ENCODE measurements around the gene PTPRN2. TPM values are rescaled to one million over a fixed set of nuclear protein-coding genes. Genes with fewer than 3 reads are reported as not detected.

PTPRN2 gene
- total and polyA plus RNA-seq, 2 of the 8 experiments (the other 6 are each of a cell fraction or from before 2014, with no cell fraction given): 2.6 to 4.5 TPM

DNA sequence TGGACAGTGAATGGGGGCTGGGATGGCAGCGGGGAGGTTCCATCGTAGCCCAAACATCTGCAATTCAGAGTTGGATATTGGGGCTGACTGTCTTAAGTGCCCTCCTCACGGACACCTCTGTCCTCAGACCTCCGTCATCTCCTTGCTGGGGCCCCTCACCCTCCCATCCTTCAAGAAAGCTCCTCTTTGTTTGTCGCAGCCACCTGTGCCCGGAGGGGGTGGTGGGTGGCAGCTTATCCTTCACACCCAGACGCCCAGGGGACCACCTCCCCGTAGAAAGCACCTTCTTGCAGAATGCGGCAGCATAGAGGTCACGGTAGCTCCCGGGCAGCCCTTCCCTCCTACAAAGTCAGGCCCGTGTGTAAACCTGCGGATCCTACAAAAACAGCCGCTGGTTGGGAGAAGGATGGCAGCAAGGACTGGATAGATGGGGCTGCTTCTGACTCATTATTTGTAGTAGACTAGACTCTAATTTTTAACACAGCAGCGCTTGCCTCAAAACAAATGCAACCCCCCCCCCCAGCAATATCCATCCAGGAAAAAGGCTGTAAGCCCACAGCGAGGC is 1.3 kb upstream of the PTPRN2 start:
- no peaks in the 10 kb centered on the region for H3K79me2 ChIP-seq (ENCODE audit: control insufficient read depth in 1 of 2, insufficient read depth in 2 of 2, low read length in 2 of 2)
- peaks cover 34 to 69% (median 63%) of the 10 kb centered on the region in 4 experiments for H3K27me3 ChIP-seq (replicated peaks in 1 of 4; ENCODE audit: control insufficient read depth in 3 of 4, extremely low read depth in 1 of 4, insufficient read depth in 3 of 4, low read length in 3 of 4)
- no peak overlapping the region for H4K91ac ChIP-seq (replicated peaks; ENCODE audit: insufficient read length, low read length)
- no peaks in the 10 kb centered on the region for H3K79me1 ChIP-seq (ENCODE audit: low read depth, low read length)
- H4K20me1 ChIP-seq (replicated peaks in 1 of 2; ENCODE audit: control insufficient read depth in 1 of 2, insufficient read depth in 2 of 2, low read length in 2 of 2): peaks cover 5 to 6% of the 10 kb centered on the region in 2 experiments
- H3K9ac ChIP-seq (replicated peaks in 1 of 4; ENCODE audit: extremely low read depth in 1 of 4, low read depth in 3 of 4, low read length in 3 of 4): no peak overlapping the region
- no peak overlapping the region for H3K14ac ChIP-seq (ENCODE audit: insufficient read length)
- WGBS, 2 experiments (ENCODE audit: extremely low coverage in 1 of 2, insufficient coverage in 1 of 2, insufficient read length in 1 of 2, insufficient replicate concordance in 2 of 2, low coverage in 1 of 2, low lambda C conversion rate in 2 of 2, missing lambda C conversion rate in 1 of 2): 76% methylated on average over 16 of the region's 16 CpGs; no CpG with 5 or more reads in 1 of the 2 experiments
- H3K27ac ChIP-seq (ENCODE audit: low read depth, low read length): no peak overlapping the region
- H3K4me3 ChIP-seq (ENCODE audit: extremely low read depth in 1 of 4, insufficient read depth in 2 of 4, low read depth in 3 of 4, low read length in 4 of 4): peak overlapping the region in 1 of 4 experiments; percentile 66; a peak in 1 of 8 replicates
- H2AK5ac ChIP-seq (ENCODE audit: low read depth, low read length): no peak overlapping the region
- H2BK12ac ChIP-seq (ENCODE audit: low read depth, low read length): no peak overlapping the region
- no peak overlapping the region; the same call in 1 of the 2 replicates for H2BK15ac ChIP-seq (ENCODE audit: low read length)
- no peak overlapping the region for H4K8ac ChIP-seq (ENCODE audit: extremely low read depth, insufficient read depth, low read length)
- no peak overlapping the region for H3K56ac ChIP-seq (replicated peaks; ENCODE audit: insufficient read length, low read depth, low read length)
- FAIRE-seq: no peak
- no peak overlapping the region for H2BK120ac ChIP-seq (replicated peaks; ENCODE audit: low read depth, low read length)
- DNase-seq (ENCODE audit: low read depth in 1 of 2, low spot score in 2 of 2): no peak
- peak overlapping the region; percentile 35 to 85; a peak in 3 of 4 replicates for H3K4me2 ChIP-seq (ENCODE audit: insufficient read depth in 1 of 2, low read depth in 2 of 2, low read length in 2 of 2)
- no peak overlapping the region for H4K5ac ChIP-seq (ENCODE audit: insufficient read length, low read depth, low read length)
- peaks cover 2% of the 10 kb centered on the region in 2 experiments; a peak in 1 of 4 replicates for H3K9me3 ChIP-seq (ENCODE audit: insufficient read depth in 2 of 2, low read depth in 1 of 2, low read length in 1 of 2)
- no peak overlapping the region for H3K4ac ChIP-seq (replicated peaks; ENCODE audit: insufficient read length, low read depth, low read length)
- H3K23me2 ChIP-seq (ENCODE audit: low read depth, low read length): peaks cover 9% of the 10 kb centered on the region; the same call in 1 of the 2 replicates
- CTCF ChIA-PET (ENCODE audit: partially characterized antibody): interaction anchor here (0.6 to 1.0 kb wide), 2 partner anchors 17 to 189 kb away, joined by 3 read pairs; no protein-coding TSS in a partner anchor
- no peak overlapping the region for H3K18ac ChIP-seq (ENCODE audit: extremely low read depth, low read length)
- no peaks in the 10 kb centered on the region for H3K36me3 ChIP-seq (ENCODE audit: control insufficient read depth in 2 of 4, insufficient read depth in 4 of 4, low read length in 3 of 4)
- no peak overlapping the region for H3K23ac ChIP-seq (ENCODE audit: insufficient read length)
- POLR2A ChIA-PET (ENCODE audit: partially characterized antibody): interaction anchor here (0.7 to 0.9 kb wide), 2 partner anchors 23 to 34 kb away, joined by 3 read pairs; no protein-coding TSS in a partner anchor
- no peak overlapping the region for H2AFZ ChIP-seq (ENCODE audit: low read length)
- H3K4me1 ChIP-seq (replicated peaks in 1 of 4; ENCODE audit: control insufficient read depth in 3 of 4, insufficient read depth in 4 of 4, low read length in 3 of 4): peaks cover 0 to 8% (median 5%) of the 10 kb centered on the region in 4 experiments; a peak in 5 of 7 replicates
- no peak overlapping the region for H2BK5ac ChIP-seq (ENCODE audit: low read depth, low read length)
- H2BK20ac ChIP-seq (ENCODE audit: low read length): no peak overlapping the region
- TF ChIP-seq POLR2A (IDR thresholded peaks at IDR 0.05; ENCODE audit: control extremely low read depth in 1 of 2, low read depth in 2 of 2, low read length in 2 of 2) (no peak), EZH2 (IDR thresholded peaks at IDR 0.05; ENCODE audit: low read depth, low read length, severe bottlenecking) (peak; percentile 13), NANOG (IDR thresholded peaks at IDR 0.05; ENCODE audit: insufficient read depth, low read depth, low read length, poor library complexity, severe bottlenecking) (no peak), RNF2 (IDR thresholded peaks at IDR 0.05; ENCODE audit: borderline replicate concordance, low read depth, low read length, missing control alignments, poor library complexity, severe bottlenecking) (no peak), RFX5 (IDR thresholded peaks at IDR 0.05; ENCODE audit: borderline replicate concordance, low read depth, low read length) (no peak), SUZ12 (IDR thresholded peaks at IDR 0.05; ENCODE audit: low read length) (0 out of 2 replicates have a peak, but pooled peaks have one; percentile 16), GABPA (IDR thresholded peaks at IDR 0.05; ENCODE audit: borderline replicate concordance, insufficient read depth, low read length) (no peak)
- TF ChIP-seq, protein P1, sequence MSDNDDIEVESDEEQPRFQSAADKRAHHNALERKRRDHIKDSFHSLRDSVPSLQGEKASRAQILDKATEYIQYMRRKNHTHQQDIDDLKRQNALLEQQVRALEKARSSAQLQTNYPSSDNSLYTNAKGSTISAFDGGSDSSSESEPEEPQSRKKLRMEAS (IDR thresholded peaks at IDR 0.05): no peak
- TF ChIP-seq, protein P2, sequence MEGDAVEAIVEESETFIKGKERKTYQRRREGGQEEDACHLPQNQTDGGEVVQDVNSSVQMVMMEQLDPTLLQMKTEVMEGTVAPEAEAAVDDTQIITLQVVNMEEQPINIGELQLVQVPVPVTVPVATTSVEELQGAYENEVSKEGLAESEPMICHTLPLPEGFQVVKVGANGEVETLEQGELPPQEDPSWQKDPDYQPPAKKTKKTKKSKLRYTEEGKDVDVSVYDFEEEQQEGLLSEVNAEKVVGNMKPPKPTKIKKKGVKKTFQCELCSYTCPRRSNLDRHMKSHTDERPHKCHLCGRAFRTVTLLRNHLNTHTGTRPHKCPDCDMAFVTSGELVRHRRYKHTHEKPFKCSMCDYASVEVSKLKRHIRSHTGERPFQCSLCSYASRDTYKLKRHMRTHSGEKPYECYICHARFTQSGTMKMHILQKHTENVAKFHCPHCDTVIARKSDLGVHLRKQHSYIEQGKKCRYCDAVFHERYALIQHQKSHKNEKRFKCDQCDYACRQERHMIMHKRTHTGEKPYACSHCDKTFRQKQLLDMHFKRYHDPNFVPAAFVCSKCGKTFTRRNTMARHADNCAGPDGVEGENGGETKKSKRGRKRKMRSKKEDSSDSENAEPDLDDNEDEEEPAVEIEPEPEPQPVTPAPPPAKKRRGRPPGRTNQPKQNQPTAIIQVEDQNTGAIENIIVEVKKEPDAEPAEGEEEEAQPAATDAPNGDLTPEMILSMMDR (IDR thresholded peaks at IDR 0.05; ENCODE audit: control extremely low read depth in 1 of 3, insufficient read depth in 1 of 3, low read depth in 1 of 3, low read length in 3 of 3): no peak

Data from H1 (cell line).